Activated CD4-positive, alpha-beta T cell treated with anti-CD3 and anti-CD28 coated beads, Interleukin-2, amount 10 ng/mL, durations not matched to agents 7 days and 5 days (primary cell): ENCODE results near the gene UBLCP1. TPM values are rescaled to one million over a fixed set of nuclear protein-coding genes. Genes with fewer than 3 reads are reported as not detected.
"Not testable (repeated sequence)": the region's sequence is repeated elsewhere in the genome, so short reads cannot be mapped to it uniquely, and the experiment has no call there.

Experiments
- CTCF ChIA-PET: fragments of 350-600 bp; sonication (Branson Sonifier 250); formaldehyde crosslinking; loops from one replicate; lab custom pipeline; 2021; ENCODE audit warnings: antibody characterized with exemption; lab: Charles Lee
- POLR2A ChIA-PET: fragments of 350-600 bp; sonication (Branson Sonifier 250); formaldehyde crosslinking; loops from one replicate; lab custom pipeline; 2021; ENCODE audit warnings: antibody characterized with exemption; lab: Charles Lee
- DNase-seq: peaks from one replicate; pipeline ENCODE4 v3.0.0-alpha.2; 2020
- H3K27ac Mint-ChIP-seq: one replicate; pipeline ENCODE4 v1.8.0; 2021; ENCODE audit warnings: mild to moderate bottlenecking, moderate library complexity, mixed read lengths
- H3K27me3 Mint-ChIP-seq: one replicate; pipeline ENCODE4 v1.8.0; 2021; ENCODE audit warnings: mixed read lengths
- H3K36me3 Mint-ChIP-seq: one replicate; pipeline ENCODE4 v1.8.0; 2021; ENCODE audit warnings: low read depth, mixed read lengths
- H3K4me1 Mint-ChIP-seq: one replicate; pipeline ENCODE4 v1.8.0; 2021; ENCODE audit warnings: mixed read lengths
- H3K4me3 Mint-ChIP-seq: one replicate; pipeline ENCODE4 v1.8.0; 2021; ENCODE audit warnings: mild to moderate bottlenecking, moderate library complexity, mixed read lengths
- H3K9me3 Mint-ChIP-seq: one replicate; pipeline ENCODE4 v1.8.0; 2021; ENCODE audit warnings: mixed read lengths
- total RNA-seq, 2 experiments: library from RNA; stranded (reverse); gene quantifications; one replicate each; pipeline ENCODE4 v1.2.3, GENCODE V29; 2021

The UBLCP1 gene
- total RNA-seq, 2 experiments from 2014 or later: 29.2 to 32.2 TPM

DNA sequence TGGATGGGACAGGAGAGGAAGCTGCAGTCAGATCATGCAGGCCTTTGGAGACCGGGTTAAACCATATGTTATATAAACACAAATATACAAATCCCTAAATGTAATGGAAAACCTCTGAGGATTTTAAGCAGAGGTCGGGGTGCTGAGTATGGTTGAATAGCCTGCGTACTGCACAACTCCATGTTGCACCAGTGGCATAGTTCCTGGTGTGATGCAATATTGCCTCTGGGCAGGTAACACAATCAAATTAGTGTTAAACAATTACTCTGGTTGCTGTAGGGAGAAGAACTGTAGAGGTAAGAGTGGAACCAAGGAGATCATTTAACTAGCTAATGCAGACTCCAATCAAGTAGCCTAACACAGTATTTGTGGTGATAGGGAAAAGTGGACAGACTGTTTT, 32.4 kb upstream of the UBLCP1 start:
- Mint-ChIP-seq H3K27ac (no peak overlapping the region), H3K4me3 (no peak overlapping the region), H3K9me3 (peaks cover 2% of the 10 kb centered on the region), H3K4me1 (no peaks in the 10 kb centered on the region), H3K36me3 (no peaks in the 10 kb centered on the region), H3K27me3 (peaks cover 5% of the 10 kb centered on the region)
- POLR2A ChIA-PET: no interaction called here
- CTCF ChIA-PET: interaction anchor here (0.6 to 1.2 kb wide), 2 partner anchors 15 to 145 kb away, joined by 5 read pairs; no protein-coding TSS in a partner anchor
- DNase-seq: no peak

DNA sequence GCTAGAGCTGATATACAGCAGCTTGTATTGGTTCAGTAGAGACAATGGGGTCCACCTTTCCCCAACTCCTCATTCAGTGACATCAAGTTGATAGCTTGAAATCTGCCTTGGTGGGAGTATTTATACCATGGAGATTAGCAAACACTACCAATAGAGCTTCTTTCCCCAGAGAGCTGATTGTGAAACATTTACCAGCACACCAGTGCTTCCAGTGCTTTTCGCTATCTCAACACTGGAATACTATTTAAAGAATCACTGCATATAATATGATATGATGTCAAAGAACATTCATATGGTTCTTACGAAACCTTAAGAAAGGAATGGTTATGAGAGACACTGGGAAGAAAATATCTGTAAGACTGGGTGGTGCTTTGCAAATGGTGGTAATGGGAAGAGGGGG, 31.9 kb upstream of the UBLCP1 start:
- ChIA-PET CTCF (interaction anchor here (1.2 kb wide), 1 partner anchor 15 kb away, joined by 5 read pairs; no protein-coding TSS in a partner anchor), POLR2A (no interaction called here)
- H3K4me3 Mint-ChIP-seq: no peak overlapping the region
- H3K27ac Mint-ChIP-seq: no peak overlapping the region
- H3K9me3 Mint-ChIP-seq: peaks cover 2% of the 10 kb centered on the region
- no peak for DNase-seq
- H3K4me1 Mint-ChIP-seq: no peaks in the 10 kb centered on the region
- no peaks in the 10 kb centered on the region for H3K36me3 Mint-ChIP-seq
- peaks cover 5% of the 10 kb centered on the region for H3K27me3 Mint-ChIP-seq

- H3K27me3 Mint-ChIP-seq, H3K4me1 Mint-ChIP-seq, POLR2A ChIA-PET, DNase-seq, H3K27ac Mint-ChIP-seq, H3K9me3 Mint-ChIP-seq, H3K4me3 Mint-ChIP-seq, H3K36me3 Mint-ChIP-seq: not testable (repeated sequence)
- CTCF ChIA-PET: interaction anchor here (0.9 kb wide), 1 partner anchor 26 kb away, joined by 3 read pairs; no protein-coding TSS in a partner anchor
Observed at GRCh38 chr5:159235871-159236520, 27.1 kb upstream of the UBLCP1 start.

- H3K4me1 Mint-ChIP-seq: peaks cover 16% of the 10 kb centered on the region
- CTCF ChIA-PET: no interaction called here
- no peaks in the 10 kb centered on the region for H3K9me3 Mint-ChIP-seq
- no peak overlapping the region for H3K27ac Mint-ChIP-seq
- no peaks in the 10 kb centered on the region for H3K36me3 Mint-ChIP-seq
- no peaks in the 10 kb centered on the region for H3K27me3 Mint-ChIP-seq
- no peak overlapping the region for H3K4me3 Mint-ChIP-seq
- no peak for DNase-seq
- POLR2A ChIA-PET: no interaction called here
Observed at GRCh38 chr5:159240301-159240870, 22.7 kb upstream of the UBLCP1 start.

DNA sequence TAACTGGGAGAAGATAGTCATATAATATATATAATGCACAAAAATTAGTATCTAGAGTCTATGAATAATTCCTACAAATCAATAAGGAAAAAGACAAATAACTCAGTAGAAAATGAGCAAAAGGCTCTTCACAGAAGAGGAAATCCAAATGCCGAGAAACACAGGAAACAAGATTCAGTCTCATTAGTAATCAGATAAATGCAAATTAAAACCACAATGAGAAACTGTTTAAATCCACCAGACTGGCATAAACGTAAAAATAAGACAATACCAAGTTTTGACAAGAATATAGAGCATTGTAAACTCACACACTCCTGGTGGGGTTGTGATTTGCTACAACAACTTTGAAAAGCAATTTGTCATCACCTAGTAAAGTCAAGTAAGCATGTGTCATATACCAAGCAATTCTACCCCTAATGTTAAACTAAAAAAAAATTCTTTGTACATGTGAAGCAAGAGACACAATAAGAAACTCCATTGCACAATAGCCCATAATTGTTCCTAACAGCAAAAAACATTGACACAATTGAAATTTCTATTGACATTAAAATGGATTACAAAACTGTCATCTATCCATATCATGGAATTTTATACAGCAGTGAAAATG, 21.0 kb upstream of the UBLCP1 start:
- no peaks in the 10 kb centered on the region for H3K9me3 Mint-ChIP-seq
- ChIA-PET POLR2A (no interaction called here), CTCF (no interaction called here)
- no peaks in the 10 kb centered on the region for H3K36me3 Mint-ChIP-seq
- H3K4me3 Mint-ChIP-seq: no peak overlapping the region
- H3K4me1 Mint-ChIP-seq: peaks cover 16% of the 10 kb centered on the region
- DNase-seq: no peak
- H3K27me3 Mint-ChIP-seq: no peaks in the 10 kb centered on the region
- H3K27ac Mint-ChIP-seq: no peak overlapping the region

- CTCF ChIA-PET: interaction anchor here (0.6 to 0.8 kb wide), 2 partner anchors 26 to 31 kb away, joined by 3 read pairs; no protein-coding TSS in a partner anchor
- DNase-seq: no peak
- Mint-ChIP-seq H3K36me3 (no peaks in the 10 kb centered on the region), H3K4me1 (peaks cover 16% of the 10 kb centered on the region), H3K4me3 (no peak overlapping the region), H3K27ac (no peak overlapping the region), H3K27me3 (no peaks in the 10 kb centered on the region), H3K9me3 (no peaks in the 10 kb centered on the region)
- POLR2A ChIA-PET: no interaction called here
Observed at GRCh38 chr5:159242656-159243055, 20.4 kb upstream of the UBLCP1 start.

- Mint-ChIP-seq H3K9me3 (no peaks in the 10 kb centered on the region), H3K27me3 (no peaks in the 10 kb centered on the region), H3K27ac (no peak overlapping the region), H3K4me3 (no peak overlapping the region), H3K4me1 (peaks cover 16% of the 10 kb centered on the region), H3K36me3 (no peaks in the 10 kb centered on the region)
- CTCF ChIA-PET: interaction anchor here (0.6 to 0.8 kb wide), 3 partner anchors 23 to 30 kb away, joined by 3 to 4 read pairs (median 3); no protein-coding TSS in a partner anchor
- no peak for DNase-seq
- POLR2A ChIA-PET: no interaction called here
Observed at GRCh38 chr5:159243385-159243784, 19.7 kb upstream of the UBLCP1 start.

- CTCF ChIA-PET: interaction anchor here (1.4 kb wide), 1 partner anchor 36 kb away, joined by 4 read pairs; no protein-coding TSS in a partner anchor
- H3K27ac Mint-ChIP-seq: no peak overlapping the region
- no peaks in the 10 kb centered on the region for H3K27me3 Mint-ChIP-seq
- POLR2A ChIA-PET: no interaction called here
- H3K4me1 Mint-ChIP-seq: peaks cover 16% of the 10 kb centered on the region
- no peaks in the 10 kb centered on the region for H3K36me3 Mint-ChIP-seq
- no peaks in the 10 kb centered on the region for H3K9me3 Mint-ChIP-seq
- no peak for DNase-seq
- no peak overlapping the region for H3K4me3 Mint-ChIP-seq
Observed at GRCh38 chr5:159244163-159244562, 18.9 kb upstream of the UBLCP1 start.

GRCh38 chr5:159244890-159245289, 18.2 kb upstream of the UBLCP1 start:
- no peak overlapping the region for H3K4me3 Mint-ChIP-seq
- no peaks in the 10 kb centered on the region for H3K36me3 Mint-ChIP-seq
- DNase-seq: no peak
- H3K27ac Mint-ChIP-seq: no peak overlapping the region
- H3K4me1 Mint-ChIP-seq: peaks cover 16% of the 10 kb centered on the region
- no peaks in the 10 kb centered on the region for H3K9me3 Mint-ChIP-seq
- no peaks in the 10 kb centered on the region for H3K27me3 Mint-ChIP-seq
- POLR2A ChIA-PET: no interaction called here
- CTCF ChIA-PET: interaction anchor here (1.2 to 1.4 kb wide), 2 partner anchors 11 to 37 kb away, joined by 3 to 4 read pairs; no protein-coding TSS in a partner anchor

GRCh38 chr5:159249158-159249557, 13.9 kb upstream of the UBLCP1 start:
- ChIA-PET POLR2A (no interaction called here), CTCF (no interaction called here)
- Mint-ChIP-seq H3K27me3 (no peaks in the 10 kb centered on the region), H3K36me3 (no peaks in the 10 kb centered on the region), H3K9me3 (no peaks in the 10 kb centered on the region), H3K4me3 (no peak overlapping the region), H3K4me1 (no peaks in the 10 kb centered on the region), H3K27ac (no peak overlapping the region)
- no peak for DNase-seq

DNA sequence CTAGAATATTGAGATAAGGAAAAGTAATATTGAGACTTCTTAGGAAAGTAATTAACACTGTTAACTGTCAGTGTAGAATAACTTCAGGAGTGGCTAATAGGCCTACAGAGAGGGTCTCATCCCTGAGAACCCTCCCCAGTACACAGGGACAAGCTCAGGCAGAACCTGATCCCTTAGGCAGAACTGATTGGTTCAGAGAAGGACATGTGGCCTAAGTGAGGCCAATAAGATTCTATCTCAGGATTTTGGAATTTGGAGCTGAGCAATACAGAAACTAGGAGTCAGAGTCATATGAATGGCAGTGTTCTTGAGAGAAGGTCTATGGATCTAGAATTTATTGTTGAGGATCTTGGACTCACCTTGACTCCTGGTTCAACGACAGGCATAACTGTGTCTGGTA, 10.9 kb upstream of the UBLCP1 start:
- Mint-ChIP-seq H3K27ac (no peak overlapping the region), H3K4me1 (no peaks in the 10 kb centered on the region), H3K36me3 (no peaks in the 10 kb centered on the region), H3K9me3 (no peaks in the 10 kb centered on the region), H3K27me3 (no peaks in the 10 kb centered on the region), H3K4me3 (no peak overlapping the region)
- POLR2A ChIA-PET: no interaction called here
- no peak for DNase-seq
- CTCF ChIA-PET: interaction anchor here (0.6 to 1.2 kb wide), 4 partner anchors 21 to 79 kb away, joined by 3 to 4 read pairs (median 4); no protein-coding TSS in a partner anchor

DNA sequence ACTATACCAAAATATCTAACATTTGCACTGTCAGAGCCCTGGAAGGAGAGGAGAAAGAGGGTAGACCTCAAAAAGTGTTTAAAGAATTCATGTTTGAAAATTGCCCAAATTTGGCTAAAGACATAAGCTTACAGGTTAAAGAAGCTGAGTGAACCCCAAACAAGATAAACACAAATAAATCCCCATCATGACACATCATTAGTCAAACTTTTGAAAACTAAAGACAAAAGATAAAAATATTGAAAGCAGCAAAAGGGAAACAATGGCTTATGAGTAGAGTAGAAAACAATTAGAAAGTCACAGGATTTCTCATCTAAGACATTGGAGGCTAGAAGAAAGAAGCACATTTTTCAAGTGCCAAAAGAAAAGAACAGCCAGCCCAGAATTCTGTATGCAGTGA, 6.1 kb upstream of the UBLCP1 start:
- Mint-ChIP-seq H3K9me3 (no peaks in the 10 kb centered on the region), H3K27me3 (no peaks in the 10 kb centered on the region), H3K36me3 (no peaks in the 10 kb centered on the region), H3K4me1 (peaks cover 10% of the 10 kb centered on the region), H3K27ac (no peak overlapping the region), H3K4me3 (no peak overlapping the region)
- ChIA-PET CTCF (no interaction called here), POLR2A (no interaction called here)
- DNase-seq: no peak

DNA sequence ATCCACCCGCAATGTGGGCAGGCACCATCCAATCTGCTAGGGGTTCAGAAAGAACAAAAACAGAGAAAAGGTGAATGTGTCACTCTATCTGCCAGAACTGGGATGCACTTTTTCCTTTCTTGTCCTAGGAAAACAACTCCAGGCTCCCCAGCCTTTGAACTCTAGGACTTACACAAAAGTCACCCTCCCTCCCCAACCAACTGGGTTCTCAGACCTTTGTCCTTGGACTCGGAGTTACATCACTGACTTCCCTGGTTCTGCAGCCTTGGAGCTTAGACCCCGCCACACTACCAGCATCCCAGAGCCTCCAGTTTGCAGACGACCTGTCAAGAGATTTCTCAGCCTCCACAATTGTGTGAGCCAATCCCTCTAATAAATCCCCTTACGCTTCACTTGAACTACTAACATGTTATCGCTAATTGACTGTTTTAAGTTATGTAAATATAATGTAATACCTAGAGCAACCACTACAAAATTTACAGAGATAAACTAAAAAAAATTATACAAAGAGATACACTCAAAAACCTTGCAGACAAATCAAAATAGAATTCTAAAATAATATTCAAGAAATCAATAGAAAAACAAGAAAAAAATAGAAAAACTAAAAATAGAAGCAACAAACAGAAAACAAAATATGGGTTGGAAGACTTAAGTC, 5.3 kb upstream of the UBLCP1 start:
- H3K36me3 Mint-ChIP-seq: no peaks in the 10 kb centered on the region
- H3K27ac Mint-ChIP-seq: no peak overlapping the region
- peaks cover 16% of the 10 kb centered on the region for H3K4me1 Mint-ChIP-seq
- DNase-seq: no peak
- H3K4me3 Mint-ChIP-seq: no peak overlapping the region
- ChIA-PET CTCF (no interaction called here), POLR2A (no interaction called here)
- H3K9me3 Mint-ChIP-seq: no peaks in the 10 kb centered on the region
- no peaks in the 10 kb centered on the region for H3K27me3 Mint-ChIP-seq
